A549 (cell line): ENCODE results near the gene OARD1. TPM values are rescaled to one million over a fixed set of nuclear protein-coding genes. Genes with fewer than 3 reads are reported as not detected.

Source experiments
- ATAC-seq, 2 experiments: fragments of 200-7000 bp in 1 of 2; fragments of >200 bp in 1 of 2; cut with Nextera tagmentation in 1 of 2; cut with Tn5 transposase in 1 of 2; 3 replicates each; pipeline versions ENCODE4 v1.8.0 to v1.9.1; 2018 to 2020; ENCODE audit warnings: mild to moderate bottlenecking in 1 of 2, moderate library complexity in 1 of 2
- CTCF ChIA-PET: fragments of 300-600 bp; sonication (Branson Sonifier 250); formaldehyde crosslinking; extraction: SDS; loops from one replicate; lab custom pipeline; 2021; ENCODE audit warnings: antibody characterized with exemption, inconsistent platforms; lab: Yijun Ruan, JAX
- POLR2A ChIA-PET: fragments of 350-600 bp; formaldehyde crosslinking; extraction: SDS; loops from one replicate; lab custom pipeline; 2021; ENCODE audit warnings: antibody characterized with exemption, inconsistent platforms; lab: Yijun Ruan, JAX
- DNase-seq, 2 experiments: peaks; one replicate each; pipeline versions ENCODE4 v3.0.0 to v3.0.0-alpha.2; 2011 to 2016; ENCODE audit warnings: low read depth in 1 of 2, low spot score in 1 of 2
- FAIRE-seq: peaks from 2 replicates; lab custom pipeline; 2011; peaks lifted over from hg19 to GRCh38; lab: Jason Lieb, UNC
- H3K27ac ChIP-seq, 2 experiments: fragments of >200 bp; sonication (Bioruptor Twin); formaldehyde crosslinking; 3 replicates each; pipeline ENCODE4 v1.5.1; 2016 to 2017
- H3K4me1 ChIP-seq: fragments of >200 bp; sonication (Bioruptor Twin); formaldehyde crosslinking; 3 replicates; pipeline ENCODE4 v1.6.1; 2016
- H3K4me2 ChIP-seq: fragments of >200 bp; sonication (Bioruptor Twin); formaldehyde crosslinking; 3 replicates; pipeline ENCODE4 v1.6.1; 2016
- H3K4me3 ChIP-seq: fragments of >200 bp; sonication (Bioruptor Twin); formaldehyde crosslinking; 3 replicates; pipeline ENCODE4 v1.5.1; 2016
- H3K9me3 ChIP-seq: fragments of >200 bp; sonication (Bioruptor Twin); formaldehyde crosslinking; 3 replicates; pipeline ENCODE4 v1.6.1; 2016
- CBX8 ChIP-seq: fragments of 200-600 bp; sonication (generic); IDR thresholded peaks from 2 replicates; pipeline ENCODE4 v1.6.1; 2016
- CHD2 ChIP-seq: fragments of 150-350 bp; IDR thresholded peaks from 2 replicates; pipeline ENCODE4 v1.6.1; 2014; ENCODE audit warnings: low read length; ENCODE audit not compliant: partially characterized antibody
- CHD4 ChIP-seq: fragments of 200-600 bp; sonication (generic); IDR thresholded peaks from 2 replicates; pipeline ENCODE4 v1.6.1; 2016; ENCODE audit warnings: antibody characterized with exemption, mild to moderate bottlenecking, borderline replicate concordance
- EHF ChIP-seq: fragments of 250-450 bp; sonication (Bioruptor Pico); IDR thresholded peaks from 2 replicates; pipeline ENCODE4 v1.5.0; 2020; ENCODE audit warnings: mild to moderate bottlenecking
- EP300 ChIP-seq, 2 experiments: fragments of >200 bp; sonication (Bioruptor Twin); formaldehyde crosslinking; IDR thresholded peaks; 2 replicates in 1 of 2; 3 replicates in 1 of 2; pipeline ENCODE4 v1.6.1; 2016 to 2017
- FOSL2 ChIP-seq, 2 experiments: fragments of 450-650 bp in 1 of 2; fragments of >200 bp in 1 of 2; sonication (Bioruptor Twin) in 1 of 2; formaldehyde crosslinking; IDR thresholded peaks; 2 replicates each; pipeline versions ENCODE4 v1.5.0 to v1.6.1; 2016 to 2020; ENCODE audit warnings: mild to moderate bottlenecking in 1 of 2, moderate library complexity in 1 of 2
- FOXS1 ChIP-seq: fragments of 250-450 bp; sonication (Bioruptor Pico); IDR thresholded peaks from 2 replicates; pipeline ENCODE4 v1.5.0; 2020; ENCODE audit warnings: mild to moderate bottlenecking, moderate library complexity
- HDAC2 ChIP-seq: fragments of 200-600 bp; sonication (generic); IDR thresholded peaks from 2 replicates; pipeline ENCODE4 v1.6.1; 2016
- MAFK ChIP-seq: fragments of 450-650 bp; IDR thresholded peaks from 2 replicates; pipeline ENCODE4 v1.6.1; 2014; ENCODE audit not compliant: partially characterized antibody
- MYC ChIP-seq: IDR thresholded peaks from 2 replicates; pipeline ENCODE4 v1.6.1; 2012; ENCODE audit warnings: mild to moderate bottlenecking, inconsistent platforms, low read length, improper control_type of control experiment, borderline replicate concordance
- NFE2L2 ChIP-seq: fragments of 150-350 bp; conservative IDR thresholded peaks from 2 replicates; pipeline ENCODE4 v1.6.1; 2014; ENCODE audit warnings: low read length
- NR3C1 ChIP-seq: fragments of >200 bp; sonication (Bioruptor Twin); formaldehyde crosslinking; IDR thresholded peaks from 3 replicates; pipeline ENCODE4 v1.6.1; 2017
- RCOR1 ChIP-seq: fragments of 150-350 bp; IDR thresholded peaks from 2 replicates; pipeline ENCODE4 v1.6.1; 2014; ENCODE audit warnings: antibody characterized with exemption, low read length, low read depth
- RFX5 ChIP-seq: fragments of 450-650 bp; IDR thresholded peaks from 2 replicates; pipeline ENCODE4 v1.7.1; 2014; ENCODE audit warnings: antibody characterized with exemption, mild to moderate bottlenecking, moderate library complexity
- RNF2 ChIP-seq: fragments of 200-600 bp; sonication (generic); IDR thresholded peaks from 2 replicates; pipeline ENCODE4 v1.6.1; 2016; ENCODE audit warnings: low read depth, mild to moderate bottlenecking, antibody characterized with exemption, moderate library complexity, borderline replicate concordance
- ZFP36 ChIP-seq: fragments of 450-650 bp; IDR thresholded peaks from 2 replicates; pipeline ENCODE4 v1.6.1; 2014; ENCODE audit warnings: borderline replicate concordance; ENCODE audit not compliant: partially characterized antibody
- WGBS: methylation state at CpG from one replicate; pipeline ENCODE4 v1.1.6; 2017; ENCODE audit errors: missing lambda C conversion rate; 5-methylcytosine and 5-hydroxymethylcytosine counted together
- polyA plus RNA-seq, 4 experiments: library from polyadenylated mRNA; depleted of rRNA in 3 of 4; stranded (reverse); fragments of >200 nt; fragmentation: RNase III in 1 of 4; extraction: RNeasy Plus Mini Kit Qiagen cat#74134 plus additional on column Dnase treatment in 1 of 4; gene quantifications; 2 replicates in 3 of 4; 3 replicates in 1 of 4; pipeline ENCODE4 v1.2.3, GENCODE V29; 2011 to 2017
- TF ChIP-seq, protein P1 (sequence below): IDR thresholded peaks from 2 replicates; pipeline ENCODE4 v1.6.1; 2012
- TF ChIP-seq, protein P2 (sequence below): fragments of 150-350 bp; IDR thresholded peaks from 2 replicates; pipeline ENCODE4 v1.6.1; 2014; ENCODE audit warnings: low read depth, mild to moderate bottlenecking, low read length
- TF ChIP-seq, protein P3 (sequence below): fragments of 250-450 bp; sonication (Bioruptor Pico); IDR thresholded peaks from 2 replicates; pipeline ENCODE4 v1.5.0; 2021; ENCODE audit warnings: mild to moderate bottlenecking, moderate library complexity, borderline replicate concordance

The OARD1 gene
- polyA plus RNA-seq, 2 of the 4 experiments (the other 2 are of a cell fraction), result 21.4 to 26.2 TPM

DNA sequence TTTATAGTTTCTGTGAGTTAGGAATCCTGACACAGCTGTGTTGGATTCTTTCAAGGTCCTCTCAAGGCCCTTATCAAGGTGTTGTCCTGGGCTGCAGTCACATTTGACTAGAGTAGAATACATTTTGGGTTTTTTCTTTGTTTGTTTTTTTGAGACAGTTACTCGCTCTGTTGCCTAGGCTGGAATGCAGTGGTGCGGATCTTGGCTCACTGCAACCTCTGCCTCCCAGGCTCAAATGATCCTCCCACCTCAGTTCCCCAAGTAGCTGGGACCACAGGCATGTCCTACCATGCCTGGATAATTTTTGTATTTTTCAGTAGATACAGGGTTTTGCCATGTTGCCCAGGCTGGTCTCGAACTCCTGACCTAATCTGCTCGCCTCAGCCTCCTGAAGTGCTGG is 16.3 kb upstream of the OARD1 start:
- no peak for FAIRE-seq
- ChIA-PET CTCF (interaction anchor here (0.6 kb wide), 2 partner anchors 733 to 1195 kb away, joined by 3 to 4 read pairs; no protein-coding TSS in a partner anchor), POLR2A (no interaction called here)
- no peak overlapping the region for H3K27ac ChIP-seq
- H3K4me1 ChIP-seq, result no peaks in the 10 kb centered on the region
- no peak for TF ChIP-seq FOSL2 (IDR thresholded peaks at IDR 0.05)
- no peak for TF ChIP-seq FOSL2 (CRISPR knock-in tag; IDR thresholded peaks at IDR 0.05)
- no peak for ATAC-seq
- 95% methylated on average over 4 of the region's 4 CpGs for WGBS
- no peak overlapping the region for H3K4me3 ChIP-seq
- no peak for DNase-seq
- no peaks in the 10 kb centered on the region for H3K9me3 ChIP-seq
- H3K4me2 ChIP-seq, result no peak overlapping the region

DNA sequence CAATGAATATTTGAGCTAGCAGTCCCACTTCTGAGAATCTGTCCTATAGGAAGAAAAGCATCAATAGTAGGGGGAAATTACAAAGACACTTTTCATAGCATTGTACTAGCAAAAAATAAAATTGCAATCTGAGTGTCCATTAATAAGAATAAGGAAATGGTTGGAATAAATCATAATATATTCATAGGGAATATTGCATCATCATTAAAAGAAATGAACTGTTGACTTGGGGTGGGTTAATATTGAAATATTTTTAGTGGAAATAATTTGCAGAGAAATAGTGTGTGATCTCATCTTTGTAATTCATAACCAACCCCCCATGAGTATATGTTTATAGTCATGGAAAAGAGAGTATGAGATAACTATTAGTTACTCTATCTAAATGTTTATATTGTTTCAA is 13.0 kb upstream of the OARD1 start:
- TF ChIP-seq, protein P1, sequence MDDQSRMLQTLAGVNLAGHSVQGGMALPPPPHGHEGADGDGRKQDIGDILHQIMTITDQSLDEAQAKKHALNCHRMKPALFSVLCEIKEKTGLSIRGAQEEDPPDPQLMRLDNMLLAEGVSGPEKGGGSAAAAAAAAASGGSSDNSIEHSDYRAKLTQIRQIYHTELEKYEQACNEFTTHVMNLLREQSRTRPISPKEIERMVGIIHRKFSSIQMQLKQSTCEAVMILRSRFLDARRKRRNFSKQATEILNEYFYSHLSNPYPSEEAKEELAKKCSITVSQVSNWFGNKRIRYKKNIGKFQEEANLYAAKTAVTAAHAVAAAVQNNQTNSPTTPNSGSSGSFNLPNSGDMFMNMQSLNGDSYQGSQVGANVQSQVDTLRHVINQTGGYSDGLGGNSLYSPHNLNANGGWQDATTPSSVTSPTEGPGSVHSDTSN, result no peak
- TF ChIP-seq MYC (no peak), CHD2 (no peak), NR3C1 (no peak), FOSL2 (IDR thresholded peaks at IDR 0.05) (no peak), FOSL2 (CRISPR knock-in tag; IDR thresholded peaks at IDR 0.05) (no peak), NFE2L2 (no peak), ZFP36 (no peak), RCOR1 (no peak), EHF (CRISPR knock-in tag) (no peak), RFX5 (no peak)
- TF ChIP-seq, protein P2, sequence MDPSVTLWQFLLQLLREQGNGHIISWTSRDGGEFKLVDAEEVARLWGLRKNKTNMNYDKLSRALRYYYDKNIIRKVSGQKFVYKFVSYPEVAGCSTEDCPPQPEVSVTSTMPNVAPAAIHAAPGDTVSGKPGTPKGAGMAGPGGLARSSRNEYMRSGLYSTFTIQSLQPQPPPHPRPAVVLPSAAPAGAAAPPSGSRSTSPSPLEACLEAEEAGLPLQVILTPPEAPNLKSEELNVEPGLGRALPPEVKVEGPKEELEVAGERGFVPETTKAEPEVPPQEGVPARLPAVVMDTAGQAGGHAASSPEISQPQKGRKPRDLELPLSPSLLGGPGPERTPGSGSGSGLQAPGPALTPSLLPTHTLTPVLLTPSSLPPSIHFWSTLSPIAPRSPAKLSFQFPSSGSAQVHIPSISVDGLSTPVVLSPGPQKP, result no peak
- TF ChIP-seq, protein P3, sequence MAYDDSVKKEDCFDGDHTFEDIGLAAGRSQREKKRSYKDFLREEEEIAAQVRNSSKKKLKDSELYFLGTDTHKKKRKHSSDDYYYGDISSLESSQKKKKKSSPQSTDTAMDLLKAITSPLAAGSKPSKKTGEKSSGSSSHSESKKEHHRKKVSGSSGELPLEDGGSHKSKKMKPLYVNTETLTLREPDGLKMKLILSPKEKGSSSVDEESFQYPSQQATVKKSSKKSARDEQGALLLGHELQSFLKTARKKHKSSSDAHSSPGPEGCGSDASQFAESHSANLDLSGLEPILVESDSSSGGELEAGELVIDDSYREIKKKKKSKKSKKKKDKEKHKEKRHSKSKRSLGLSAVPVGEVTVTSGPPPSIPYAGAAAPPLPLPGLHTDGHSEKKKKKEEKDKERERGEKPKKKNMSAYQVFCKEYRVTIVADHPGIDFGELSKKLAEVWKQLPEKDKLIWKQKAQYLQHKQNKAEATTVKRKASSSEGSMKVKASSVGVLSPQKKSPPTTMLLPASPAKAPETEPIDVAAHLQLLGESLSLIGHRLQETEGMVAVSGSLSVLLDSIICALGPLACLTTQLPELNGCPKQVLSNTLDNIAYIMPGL (CRISPR knock-in tag), result no peak
- DNase-seq (no peak), ATAC-seq (no peak), FAIRE-seq (no peak)
- no peaks in the 10 kb centered on the region for H3K4me1 ChIP-seq
- ChIA-PET CTCF (no interaction called here), POLR2A (no interaction called here)
- no peak overlapping the region for H3K4me3 ChIP-seq
- no peaks in the 10 kb centered on the region for H3K9me3 ChIP-seq
- H3K4me2 ChIP-seq, result no peak overlapping the region
- no peak overlapping the region for H3K27ac ChIP-seq

DNA sequence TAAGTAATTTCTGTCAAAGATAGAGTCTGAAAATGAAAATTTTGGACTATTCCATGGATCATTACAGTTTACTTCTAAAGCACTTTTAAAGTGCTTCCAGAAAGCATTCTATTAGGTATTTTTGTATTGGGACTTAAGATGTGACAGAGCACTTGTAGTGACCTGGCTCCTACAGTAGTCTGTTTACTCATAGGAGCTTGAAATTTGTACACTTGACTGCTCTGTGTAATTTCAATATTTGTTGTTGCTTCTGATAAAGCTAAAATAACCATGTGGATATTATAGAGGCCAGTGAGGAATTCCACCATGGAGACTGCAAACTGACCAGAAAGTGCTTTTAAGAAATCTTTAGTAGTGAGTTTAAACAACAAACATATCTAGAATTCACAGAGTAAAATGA is 10.9 kb upstream of the OARD1 start:
- TF ChIP-seq CBX8, result no peak
- no peak for TF ChIP-seq RNF2
- TF ChIP-seq FOXS1 (CRISPR knock-in tag), result no peak
- no peak for TF ChIP-seq HDAC2
- no peak for TF ChIP-seq MAFK
- no peak for TF ChIP-seq EP300 (IDR thresholded peaks at IDR 0.05)
- TF ChIP-seq CHD4, result no peak
- TF ChIP-seq, all 56 proteins: peak for 0
- ChIA-PET POLR2A (no interaction called here), CTCF (interaction anchor here (0.6 kb wide), 1 partner anchor 328 kb away, joined by 5 read pairs; no protein-coding TSS in a partner anchor)
- Histone ChIP-seq H3K9me3 (no peaks in the 10 kb centered on the region), H3K4me2 (no peak overlapping the region), H3K4me1 (no peaks in the 10 kb centered on the region), H3K4me3 (no peak overlapping the region), H3K27ac (no peak overlapping the region)
- FAIRE-seq (no peak), DNase-seq (no peak), ATAC-seq (no peak)
